ENCODE results near the gene ACY1. TPM values are rescaled to one million over a fixed set of nuclear protein-coding genes. Genes with fewer than 3 reads are reported as not detected.

The ACY1 gene
- total and polyA plus RNA-seq, 2 of the 13 experiments (the other 11 are each of a cell fraction or from before 2014, with no cell fraction given), result 113 to 162 TPM

- TF ChIP-seq AHDC1 (CRISPR knock-in tag; IDR thresholded peaks at IDR 0.05; ENCODE audit: borderline replicate concordance) (no peak), MAFK (conservative IDR thresholded peaks at IDR 0.05 in 1 of 2, IDR thresholded peaks at IDR 0.05 in 1 of 2; ENCODE audit: low read length in 2 of 2) (no peak), ZNF30 (CRISPR knock-in tag; IDR thresholded peaks at IDR 0.05) (no peak), ZNF747 (CRISPR knock-in tag; IDR thresholded peaks at IDR 0.05; ENCODE audit: borderline replicate concordance) (no peak), NKX3-1 (CRISPR knock-in tag; IDR thresholded peaks at IDR 0.05) (no peak), ZNF558 (CRISPR knock-in tag; IDR thresholded peaks at IDR 0.05; ENCODE audit: borderline replicate concordance) (peak; percentile 36; the same call in 1 of the 2 replicates), NFATC3 (CRISPR knock-in tag; IDR thresholded peaks at IDR 0.05) (no peak), NRL (CRISPR knock-in tag; IDR thresholded peaks at IDR 0.05; ENCODE audit: borderline replicate concordance) (no peak; the same call in 1 of the 2 replicates), ZNF318 (CRISPR knock-in tag; IDR thresholded peaks at IDR 0.05) (no peak), ZBTB33 (CRISPR knock-in tag; IDR thresholded peaks at IDR 0.05) (no peak), KLF11 (CRISPR knock-in tag; IDR thresholded peaks at IDR 0.05) (no peak), ZNF615 (CRISPR knock-in tag; IDR thresholded peaks at IDR 0.05; ENCODE audit: borderline replicate concordance) (no peak)
These were observed 40.5 kb upstream of the ACY1 start (continued) for GRCh38 chr3:51942603-51943450.

Data from HepG2 (cell line).